NCI-H128 (cell line): Measurements from ENCODE around the gene KCNQ2.
"Not testable (repeated sequence)": the region's sequence is repeated elsewhere in the genome, so short reads cannot be mapped to it uniquely, and the experiment has no call there.

Source experiments
- DNase-seq: peaks from one replicate; lab custom pipeline; 2025; ENCODE audit not compliant: unreplicated experiment; lab: John Stamatoyannopoulos, UW

KCNQ2 gene

GRCh38 chr20:63491078-63491477 lies 18.6 kb upstream of the KCNQ2 start:
- no peak for DNase-seq

- DNase-seq, result no peak
Measured at GRCh38 chr20:63490416-63490815, 18.0 kb upstream of the KCNQ2 start.

- DNase-seq, result no peak
Measured at GRCh38 chr20:63488315-63489251, 16.1 kb upstream of the KCNQ2 start.

DNA sequence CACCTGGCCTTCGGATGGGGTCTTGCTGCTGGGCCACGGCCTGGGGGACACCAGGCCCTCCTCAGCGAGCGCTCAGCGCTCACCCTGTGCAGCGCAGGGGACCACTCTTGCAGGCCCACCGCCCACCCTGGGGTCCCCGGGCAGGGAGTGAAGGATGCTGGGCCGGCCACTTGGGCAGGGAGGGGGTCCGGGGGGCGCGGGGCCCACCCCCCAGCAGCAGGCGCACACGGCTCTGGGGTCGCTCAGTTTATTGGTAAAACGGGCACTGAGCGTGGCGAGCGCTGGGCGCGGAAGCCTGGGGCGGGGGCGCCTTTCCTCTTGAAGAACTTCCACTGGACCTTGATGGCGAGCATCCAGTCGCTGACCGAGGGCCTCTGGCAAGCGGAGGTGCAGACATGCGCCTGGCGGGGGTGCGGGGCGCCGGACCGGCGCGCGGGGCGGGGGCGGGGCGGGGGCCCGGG lies 15.4 kb upstream of the KCNQ2 start:
- no peak for DNase-seq

DNA sequence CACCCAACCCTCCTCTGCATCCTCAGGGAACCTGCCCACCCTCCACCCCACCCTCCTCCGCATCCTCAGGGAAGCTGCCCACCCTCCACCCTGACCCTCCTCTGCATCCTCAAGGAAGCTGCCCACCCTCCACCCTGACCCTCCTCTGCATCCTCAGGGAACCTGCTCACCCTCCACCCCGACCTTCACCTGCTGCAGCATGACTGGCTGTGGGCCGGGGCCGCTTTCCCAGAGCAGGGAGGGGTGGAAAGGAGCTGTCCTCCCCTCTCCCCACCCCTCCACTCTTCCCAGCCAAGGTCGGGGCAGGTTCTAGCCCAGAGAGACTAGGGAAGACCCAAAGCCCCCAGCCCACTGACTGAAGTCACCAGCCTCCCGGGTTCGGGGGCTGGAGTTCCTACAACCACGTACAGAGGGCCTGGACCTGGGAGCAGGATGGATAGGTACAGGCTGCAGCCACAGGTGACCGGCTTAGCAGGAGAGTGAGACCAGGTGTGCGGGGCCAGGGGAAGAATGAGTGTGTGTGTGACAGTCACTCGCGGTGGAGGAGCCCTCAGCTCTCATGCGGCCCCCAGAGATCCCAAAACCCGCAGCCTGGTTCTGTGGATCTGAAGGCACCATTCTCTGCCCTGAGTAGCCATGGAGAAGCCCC lies 14.8 kb upstream of the KCNQ2 start:
- no peak for DNase-seq

- DNase-seq, result no peak
Measured at GRCh38 chr20:63486300-63486855, 13.9 kb upstream of the KCNQ2 start.

DNA sequence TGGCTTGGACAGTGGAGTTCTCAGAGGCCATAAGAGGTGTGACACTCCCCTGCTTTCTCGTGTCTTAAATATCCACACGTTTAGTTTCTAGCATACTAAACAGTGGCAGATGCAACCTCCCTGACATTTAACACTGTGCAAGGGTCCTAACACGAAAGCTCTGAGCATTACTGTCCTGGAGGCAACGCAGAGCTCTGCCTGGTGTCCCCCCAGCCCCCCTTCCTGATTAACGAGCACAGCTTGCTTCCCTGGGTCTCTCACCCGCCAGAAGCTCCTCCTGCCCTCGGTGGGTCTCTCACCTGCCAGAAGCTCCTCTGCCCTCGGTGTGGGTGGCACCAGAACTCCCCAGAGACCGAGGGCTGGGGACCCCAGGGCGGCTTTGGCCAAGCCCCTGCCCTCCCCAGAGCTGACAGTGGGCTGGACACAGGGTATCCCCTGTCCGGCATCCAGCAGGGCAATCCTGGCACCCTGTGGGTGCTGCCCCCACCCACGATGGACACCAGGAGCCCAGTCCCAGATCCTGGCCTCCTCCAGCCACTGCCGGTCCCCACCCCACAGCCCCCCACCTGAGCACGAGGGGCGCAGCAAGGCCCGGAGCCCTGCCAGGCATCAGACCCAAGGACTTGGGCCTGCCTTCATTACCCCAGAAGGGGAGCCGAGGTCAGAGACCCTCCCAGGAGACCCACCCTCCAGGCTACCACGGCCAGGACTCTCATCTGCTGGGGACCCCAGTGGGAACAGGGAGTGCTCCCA lies 12.4 kb upstream of the KCNQ2 start:
- DNase-seq, result no peak

GRCh38 chr20:63484236-63484635 lies 11.8 kb upstream of the KCNQ2 start:
- no peak for DNase-seq

DNA sequence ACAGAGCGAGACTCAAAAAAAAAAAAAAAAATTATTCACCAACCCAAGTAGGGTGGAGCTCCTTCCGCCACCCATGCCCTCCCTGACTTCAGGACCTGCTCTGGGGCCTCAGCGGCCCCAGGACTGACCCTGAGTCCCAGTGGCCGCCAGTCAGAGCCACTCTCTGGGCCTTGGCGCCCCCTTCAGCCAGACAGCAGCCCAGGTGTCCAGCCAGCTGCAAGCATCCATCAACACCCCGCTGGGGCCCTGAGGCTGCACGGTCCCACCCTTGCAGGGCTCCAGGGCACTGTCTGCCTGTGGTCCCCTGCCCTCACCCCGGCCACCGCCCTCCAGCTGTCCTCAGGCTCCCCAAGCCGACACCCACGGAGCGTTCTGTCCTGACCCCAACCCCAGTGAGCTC lies 11.4 kb upstream of the KCNQ2 start:
- DNase-seq, result no peak

- DNase-seq, result no peak
Measured at GRCh38 chr20:63482021-63482587, 9.6 kb upstream of the KCNQ2 start.

GRCh38 chr20:63481503-63481902 lies 9.0 kb upstream of the KCNQ2 start:
- no peak for DNase-seq

DNA sequence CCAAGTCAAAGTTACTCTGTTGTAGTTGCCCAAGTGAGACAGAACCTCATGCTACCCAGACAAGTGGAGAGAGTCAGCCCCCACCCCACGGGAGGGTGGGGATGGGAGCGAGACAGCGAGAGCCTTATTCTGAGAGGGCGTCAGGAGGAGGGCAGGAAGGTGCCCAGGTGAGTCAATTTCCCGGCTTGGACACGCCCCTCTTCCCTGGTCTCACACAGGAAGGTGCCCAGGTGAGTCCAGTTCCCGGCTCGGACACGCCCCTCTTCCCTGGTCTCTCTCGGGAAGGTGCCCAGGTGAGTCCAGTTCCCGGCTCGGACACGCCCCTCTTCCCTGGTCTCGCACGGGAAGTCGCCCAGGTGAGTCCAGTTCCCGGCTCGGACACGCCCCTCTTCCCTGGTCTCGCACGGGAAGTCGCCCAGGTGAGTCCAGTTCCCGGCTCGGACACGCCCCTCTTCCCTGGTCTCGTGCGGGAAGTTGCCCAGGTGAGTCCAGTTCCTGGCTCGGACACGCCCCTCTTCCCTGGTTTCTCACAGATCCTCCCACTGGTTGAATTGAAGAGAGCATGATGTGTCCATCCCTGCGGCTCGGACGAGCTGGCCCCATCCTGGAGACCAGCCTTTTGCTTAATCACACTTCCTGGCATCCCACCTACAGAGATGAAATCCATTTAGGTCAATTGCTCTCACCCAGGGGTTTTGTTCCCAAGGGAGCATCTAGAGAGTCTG lies 7.4 kb upstream of the KCNQ2 start:
- DNase-seq, result not testable (repeated sequence)

- no peak for DNase-seq
Measured at GRCh38 chr20:63478346-63479302, 6.2 kb upstream of the KCNQ2 start.

GRCh38 chr20:63477944-63478343 lies 5.5 kb upstream of the KCNQ2 start:
- no peak for DNase-seq

DNA sequence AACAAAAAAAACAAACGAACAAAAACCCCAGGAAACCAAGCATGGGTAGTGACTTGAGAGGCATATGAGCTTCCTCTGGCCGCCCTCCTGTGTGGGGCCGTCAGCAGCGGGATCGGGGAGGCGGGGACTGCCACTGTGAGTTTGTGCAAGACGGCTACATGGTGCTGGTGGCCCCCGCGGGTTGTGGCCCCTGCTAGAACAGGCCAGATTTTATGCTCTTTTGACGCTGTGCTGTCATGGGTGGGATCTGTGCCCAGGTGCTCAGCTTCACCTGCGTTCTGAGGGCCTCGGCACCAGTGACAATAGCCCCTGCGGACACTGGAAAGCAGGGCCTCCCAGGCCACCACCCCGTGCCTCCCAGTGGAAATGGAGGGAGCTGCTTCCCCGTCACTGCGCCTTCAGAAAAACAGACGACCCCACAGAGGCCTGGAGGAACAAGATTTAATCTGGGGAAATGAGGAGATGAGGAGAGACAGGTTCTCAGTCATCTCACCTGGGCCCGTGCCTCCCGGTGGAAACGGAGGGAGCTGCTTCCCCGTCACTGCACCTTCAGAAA lies 4.7 kb upstream of the KCNQ2 start:
- DNase-seq, result no peak

- no peak for DNase-seq
Measured at GRCh38 chr20:63475209-63475608, 2.8 kb upstream of the KCNQ2 start.

DNA sequence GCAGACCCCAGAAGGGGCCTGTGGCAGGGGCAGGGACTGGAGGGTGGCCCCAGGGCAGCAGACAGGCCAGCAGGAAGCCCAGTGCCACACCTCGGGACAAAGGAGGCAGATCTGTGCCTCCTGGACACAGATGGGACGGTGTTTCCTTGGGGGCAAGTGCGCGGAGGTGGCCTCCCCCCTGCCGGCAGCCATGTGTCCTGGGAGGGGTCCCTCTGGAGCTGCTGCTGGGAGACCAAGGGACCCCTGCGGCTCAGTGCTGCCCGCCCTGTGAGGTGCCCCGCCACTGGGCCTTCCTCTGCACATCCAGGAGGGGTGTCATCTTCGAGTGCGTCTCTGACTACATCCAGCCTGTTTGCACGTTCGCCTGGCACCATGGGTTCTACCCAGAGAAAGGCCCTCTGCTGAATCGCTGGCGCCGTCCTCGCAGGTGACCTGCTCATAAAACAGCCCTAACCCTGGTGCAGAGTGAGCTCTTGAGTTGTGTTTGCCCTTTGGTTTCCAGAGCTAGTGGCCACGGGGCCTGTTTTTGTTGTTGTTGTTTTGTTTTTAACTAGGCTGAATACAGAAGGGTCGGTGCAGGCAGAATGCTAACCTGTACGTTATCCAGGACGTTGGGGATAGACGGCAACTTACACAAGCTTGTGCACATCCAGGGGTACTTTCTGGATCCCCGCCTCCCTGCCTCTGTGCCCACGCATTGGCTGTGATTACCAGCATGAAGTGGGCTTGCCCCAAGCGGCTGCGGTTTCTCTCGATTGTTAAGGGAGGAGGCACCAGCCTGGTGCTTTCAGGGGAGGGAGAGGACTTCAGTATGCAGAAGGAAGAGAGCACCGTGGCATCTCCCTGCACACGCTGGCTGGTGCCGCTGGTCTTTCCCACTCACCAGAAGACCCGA lies 1.3 kb upstream of the KCNQ2 start:
- DNase-seq, result no peak

GRCh38 chr20:63472862-63473390 lies 471 bp upstream of the KCNQ2 start:
- DNase-seq, result no peak
